ENCODE measurements around the gene LY6G5B.

LY6G5B gene

DNA sequence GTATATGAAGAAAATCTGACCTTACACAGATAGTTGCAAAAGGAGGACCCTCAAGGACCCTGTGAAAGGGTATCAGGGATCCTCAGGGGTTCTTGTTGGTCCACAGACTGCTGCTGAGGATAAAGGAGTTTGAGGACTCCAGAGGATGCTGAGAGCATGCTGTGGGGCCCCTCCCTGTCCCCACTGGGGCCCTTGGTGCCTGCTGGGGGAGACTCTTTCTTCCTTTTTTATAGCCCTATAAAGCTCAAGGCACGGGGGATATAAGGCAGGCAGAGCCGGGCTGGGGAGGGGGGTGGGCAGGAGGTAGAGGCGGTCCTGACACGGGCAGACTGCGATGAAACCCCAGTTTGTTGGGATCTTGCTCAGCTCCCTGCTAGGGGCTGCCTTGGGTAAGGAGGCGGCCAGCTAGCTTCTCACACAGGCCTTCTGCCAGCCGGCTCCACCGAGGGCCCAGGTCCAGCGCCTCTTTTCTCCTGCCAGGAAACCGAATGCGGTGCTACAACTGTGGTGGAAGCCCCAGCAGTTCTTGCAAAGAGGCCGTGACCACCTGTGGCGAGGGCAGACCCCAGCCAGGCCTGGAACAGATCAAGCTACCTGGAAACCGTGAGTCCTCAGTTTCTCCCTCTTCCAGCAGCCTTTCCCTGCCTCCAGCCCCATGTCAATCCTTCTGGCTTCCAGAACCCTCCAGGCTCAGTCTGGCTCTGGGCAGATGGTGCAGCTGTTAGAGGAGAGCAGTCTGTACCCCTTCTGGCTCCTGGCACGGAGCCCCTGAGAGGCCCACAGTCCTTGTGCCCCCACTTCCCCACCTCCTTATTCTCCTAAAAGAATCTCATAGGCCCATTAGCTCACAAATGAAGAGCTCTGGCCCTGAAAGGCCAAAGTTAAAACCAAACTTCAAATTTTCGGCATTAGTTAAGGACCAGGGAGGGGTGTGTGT is 45.5 kb downstream of the LY6G5B start, which contains the start of gene LY6G6D:
LY6G6D (plus strand) TSS at position 327 of the 937 bp plus-strand sequence; CDS start at position 335, 8 bp downstream.
- no peak for DNase-seq (ENCODE audit: low read depth)

DNA sequence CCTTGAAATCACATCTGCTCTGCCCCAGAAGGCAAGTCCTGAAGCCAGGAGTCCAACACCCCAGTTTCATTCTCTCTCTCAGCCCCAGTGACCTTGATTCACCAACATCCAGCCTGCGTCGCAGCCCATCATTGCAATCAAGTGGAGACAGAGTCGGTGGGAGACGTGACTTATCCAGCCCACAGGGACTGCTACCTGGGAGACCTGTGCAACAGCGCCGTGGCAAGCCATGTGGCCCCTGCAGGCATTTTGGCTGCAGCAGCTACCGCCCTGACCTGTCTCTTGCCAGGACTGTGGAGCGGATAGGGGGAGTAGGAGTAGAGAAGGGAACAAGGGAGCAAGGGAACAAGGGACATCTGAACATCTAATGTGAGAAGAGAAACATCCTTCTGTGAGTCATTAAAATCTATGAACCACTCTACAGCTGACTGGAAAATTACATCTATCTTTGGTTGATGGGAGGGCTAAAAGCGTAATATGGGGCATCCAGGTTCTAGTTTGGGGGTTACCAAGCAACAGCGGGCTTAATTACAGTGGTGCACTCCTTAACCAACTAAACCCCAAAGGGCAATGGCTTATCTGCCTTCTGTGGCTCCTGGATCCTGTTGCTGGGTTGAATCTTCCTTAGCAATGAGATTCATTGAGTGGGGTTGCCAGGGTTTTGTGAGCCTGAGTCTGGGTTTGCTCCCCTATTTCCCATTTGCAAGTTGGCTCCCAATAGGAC is 47.9 kb downstream of the LY6G5B start:
- DNase-seq (ENCODE audit: low read depth), result no peak

DNA sequence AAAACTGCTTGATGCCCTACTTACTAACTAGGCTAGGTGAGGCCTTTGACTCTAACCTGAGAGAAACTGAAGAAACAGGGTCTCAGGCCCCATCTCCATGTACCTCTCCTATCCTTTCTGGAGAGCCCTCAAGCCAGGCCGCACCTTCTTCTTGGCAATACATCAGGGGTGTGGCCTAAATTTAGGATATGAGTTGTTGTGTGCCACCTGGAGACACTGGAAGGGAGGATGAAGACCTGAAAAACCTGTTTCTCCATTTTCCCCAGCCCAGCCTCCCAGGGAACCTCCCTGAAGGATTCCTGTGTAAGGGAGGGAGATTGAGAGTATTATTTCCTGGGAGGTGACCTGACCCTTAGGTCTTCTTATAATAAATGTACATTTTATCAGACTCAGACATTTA is 48.5 kb downstream of the LY6G5B start:
- DNase-seq (ENCODE audit: low read depth), result no peak

DNA sequence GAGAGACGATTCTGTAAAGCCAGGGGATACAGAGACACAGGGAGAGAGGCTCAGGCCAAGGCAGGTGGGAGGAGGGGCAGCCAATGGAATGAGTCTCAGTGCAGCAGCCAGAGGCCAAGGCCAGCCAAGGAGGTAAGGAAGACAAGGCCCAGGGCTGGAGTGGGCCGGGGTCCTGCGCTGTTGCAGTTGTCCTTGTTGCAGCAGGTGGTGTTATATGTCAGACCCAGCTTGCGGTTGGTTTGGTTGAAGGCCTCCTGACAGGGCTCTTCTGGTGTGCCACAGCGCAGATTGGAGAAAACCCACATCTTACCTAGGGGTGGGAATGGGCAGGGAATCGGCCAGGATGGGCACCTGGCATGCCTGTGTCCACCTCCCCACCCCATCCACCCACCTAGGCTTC is 49.2 kb downstream of the LY6G5B start:
- no peak for DNase-seq (ENCODE audit: low read depth)

DNA sequence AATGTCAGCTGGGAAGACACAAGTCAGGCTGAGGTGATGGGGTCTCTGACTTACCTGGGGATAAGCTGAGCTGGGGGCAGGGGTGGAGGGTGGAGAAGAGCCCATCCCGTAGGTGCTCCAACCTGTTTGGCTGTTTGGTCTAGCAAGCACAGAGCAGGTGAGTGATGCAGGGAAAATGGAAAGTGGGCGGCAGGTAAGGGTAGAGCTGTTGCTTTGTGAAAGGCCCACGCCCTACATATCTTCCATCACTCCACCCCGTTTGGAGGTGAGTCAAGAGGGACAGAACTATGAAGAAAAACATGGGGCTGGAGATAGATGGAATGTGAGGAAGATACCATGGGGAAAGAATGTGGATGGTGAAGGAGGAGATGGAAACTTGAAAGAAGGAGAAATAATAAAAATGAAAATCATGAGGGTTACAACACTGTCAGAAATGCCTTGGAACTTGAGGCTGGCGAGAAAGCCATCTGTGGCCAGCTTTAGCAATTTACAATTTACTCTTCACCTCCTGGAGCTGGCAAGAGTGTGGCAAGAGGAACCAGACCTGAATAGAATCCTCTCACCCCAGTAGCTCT is 50.5 kb downstream of the LY6G5B start:
- no peak for DNase-seq (ENCODE audit: low read depth)

DNA sequence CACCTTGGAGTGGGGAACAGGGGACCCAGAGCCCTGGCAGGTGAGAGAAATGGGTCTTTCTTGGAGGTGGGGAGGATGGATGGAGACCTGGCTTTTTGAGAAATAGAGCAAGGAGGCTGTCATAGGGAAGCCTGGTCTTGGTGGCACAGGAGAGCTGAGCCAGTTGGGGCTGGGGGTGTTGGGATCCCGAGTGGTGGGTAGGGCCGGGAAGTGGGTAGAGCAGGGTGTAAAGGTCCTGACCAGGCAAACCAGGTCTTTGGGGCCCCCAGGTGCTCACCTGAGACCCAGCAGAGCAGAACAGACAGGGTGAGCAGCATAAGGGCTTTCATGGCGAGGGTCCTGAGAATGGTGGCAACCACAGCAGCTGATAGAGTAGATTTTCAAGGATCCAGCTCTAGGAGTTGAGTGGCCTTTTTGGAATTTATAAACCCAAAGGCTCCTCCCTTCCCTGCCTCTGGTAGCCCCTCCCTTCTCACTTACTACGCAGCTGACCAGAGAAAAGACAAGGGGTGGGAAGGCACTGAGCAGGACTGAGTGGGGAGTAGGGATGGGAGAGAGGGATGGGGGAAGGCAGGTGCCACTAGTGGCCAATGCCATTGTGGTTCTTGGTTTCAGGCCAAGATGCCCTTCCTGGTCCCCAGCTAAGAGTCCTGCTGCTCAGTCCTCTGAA is 51.7 kb downstream of the LY6G5B start, which contains the start of gene LY6G6C:
LY6G6C (minus strand) TSS at position 396 of the 670 bp plus-strand sequence; CDS start at position 329, 67 bp downstream.
- DNase-seq (ENCODE audit: low read depth), result no peak

DNA sequence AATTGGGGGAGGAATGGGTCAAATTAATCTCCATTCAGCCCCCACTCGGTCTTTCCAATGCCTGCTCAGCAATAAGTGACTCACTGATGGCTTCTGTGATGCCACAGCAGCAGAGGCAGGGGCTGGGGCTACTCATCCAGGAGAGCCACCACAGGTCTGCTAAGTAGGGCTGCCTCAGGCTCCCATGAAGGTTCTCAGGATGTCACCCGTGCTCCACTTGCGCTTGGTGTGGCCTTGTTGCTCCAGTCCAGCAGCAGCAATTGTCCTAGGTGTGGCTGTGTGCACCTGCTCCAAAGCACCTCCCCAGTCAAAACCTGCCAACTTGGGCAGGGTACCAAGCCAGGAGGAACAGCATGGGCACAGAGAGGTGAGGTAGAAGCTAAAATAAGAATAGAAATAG is 52.4 kb downstream of the LY6G5B start:
- DNase-seq (ENCODE audit: low read depth), result no peak
